Endothelial cell of umbilical vein (primary cell): ENCODE data around the gene PCDHA4. TPM values are rescaled to one million over a fixed set of nuclear protein-coding genes. Genes with fewer than 3 reads are reported as not detected.

ENCODE experiments used
- BruUV-seq: library from RNA; stranded (reverse); fragments of 400-500 nt; replicated peaks from 2 replicates; lab custom pipeline; 2021; lab: Mats Ljungman, UMichigan
- CTCF ChIA-PET: fragments of 300-600, 350-600 bp; sonication (Branson Sonifier 250); formaldehyde crosslinking; loops from one replicate; lab custom pipeline; 2021; ENCODE audit warnings: antibody characterized with exemption, inconsistent platforms; lab: Charles Lee
- POLR2A ChIA-PET: fragments of 300-600, 350-600 bp; sonication (Branson Sonifier 250); formaldehyde crosslinking; loops from one replicate; lab custom pipeline; 2021; ENCODE audit warnings: antibody characterized with exemption, inconsistent platforms; lab: Charles Lee
- DNase-seq: peaks from one replicate; pipeline ENCODE4 v3.0.0-alpha.2; 2011; ENCODE audit warnings: low read depth, low spot score
- FAIRE-seq: peaks from 2 replicates; lab custom pipeline; 2011; peaks lifted over from hg19 to GRCh38; lab: Jason Lieb, UNC
- H2AFZ ChIP-seq: 2 replicates; pipeline ENCODE4 v1.6.0; 2012; ENCODE audit warnings: low read depth, low read length, control low read depth, inconsistent platforms
- H3K27ac ChIP-seq: 2 replicates; pipeline ENCODE4 v1.5.1; 2011; ENCODE audit warnings: low read depth, mild to moderate bottlenecking, control low read depth, low read length, moderate library complexity; ENCODE audit not compliant: insufficient read depth
- H3K27me3 ChIP-seq, 2 experiments: 2 replicates each; pipeline versions ENCODE4 v1.6.0 to v1.6.1; 2011; ENCODE audit warnings: low read length in 2 of 2, mixed read lengths in 1 of 2; ENCODE audit not compliant: control insufficient read depth in 2 of 2, insufficient read depth in 2 of 2
- H3K36me3 ChIP-seq, 2 experiments: 2 replicates in 1 of 2; 3 replicates in 1 of 2; pipeline ENCODE4 v1.5.1; 2011; ENCODE audit warnings: low read length in 2 of 2, mild to moderate bottlenecking in 1 of 2, moderate library complexity in 1 of 2; ENCODE audit not compliant: control insufficient read depth in 2 of 2, insufficient read depth in 2 of 2; ENCODE audit errors: extremely low read depth in 1 of 2
- H3K4me1 ChIP-seq: 3 replicates; pipeline ENCODE4 v1.5.1; 2011; ENCODE audit warnings: mild to moderate bottlenecking, low read length; ENCODE audit not compliant: control insufficient read depth, insufficient read depth; ENCODE audit errors: extremely low read depth
- H3K4me2 ChIP-seq: 2 replicates; pipeline ENCODE4 v1.6.1; 2011; ENCODE audit warnings: low read length, control low read depth, mixed read lengths; ENCODE audit not compliant: insufficient read depth
- H3K4me3 ChIP-seq, 3 experiments: fragments of 200-600 bp in 1 of 3; sonication (generic), shearing (Covaris generic) in 1 of 3; replicated peaks in 1 of 3; 2 replicates each; pipeline ENCODE4 v1.5.1; 2011 to 2016; ENCODE audit warnings: control low read depth in 3 of 3, low read length in 3 of 3, mild to moderate bottlenecking in 2 of 3, inconsistent platforms in 1 of 3, low read depth in 1 of 3, moderate library complexity in 1 of 3; ENCODE audit not compliant: insufficient read depth in 1 of 3
- H3K79me2 ChIP-seq: 2 replicates; pipeline ENCODE4 v1.6.0; 2012; ENCODE audit warnings: low read length, inconsistent platforms; ENCODE audit not compliant: control insufficient read depth, insufficient read depth
- H3K9ac ChIP-seq: replicated peaks from 2 replicates; pipeline ENCODE3; 2011; ENCODE audit warnings: low read length, control low read depth; ENCODE audit not compliant: insufficient read depth; ENCODE audit errors: extremely low read depth
- H3K9me1 ChIP-seq: replicated peaks from 3 replicates; pipeline ENCODE4 v1.6.0; 2011; ENCODE audit warnings: mild to moderate bottlenecking, low read length; ENCODE audit not compliant: control insufficient read depth, insufficient read depth; ENCODE audit errors: extremely low read depth
- H3K9me3 ChIP-seq: replicated peaks from 2 replicates; pipeline ENCODE4 v1.5.1; 2012; ENCODE audit warnings: low read length, inconsistent platforms; ENCODE audit not compliant: control insufficient read depth, insufficient read depth
- H4K20me1 ChIP-seq: replicated peaks from 2 replicates; pipeline ENCODE3; 2011; ENCODE audit warnings: mild to moderate bottlenecking, low read length; ENCODE audit not compliant: control insufficient read depth, insufficient read depth; ENCODE audit errors: extremely low read depth
- FOS ChIP-seq: IDR thresholded peaks from 2 replicates; pipeline ENCODE4 v1.6.1; 2011; ENCODE audit warnings: mild to moderate bottlenecking, low read length, moderate library complexity, borderline replicate concordance; ENCODE audit not compliant: insufficient read depth
- GATA2 ChIP-seq: IDR thresholded peaks from 2 replicates; pipeline ENCODE4 v1.7.0; 2011; ENCODE audit warnings: low read depth, mild to moderate bottlenecking, moderate library complexity, mixed read lengths, low read length; ENCODE audit not compliant: insufficient read length, insufficient read depth
- JUN ChIP-seq: IDR thresholded peaks from 2 replicates; pipeline ENCODE4 v1.6.1; 2011; ENCODE audit warnings: borderline replicate concordance, low read depth; ENCODE audit not compliant: insufficient read length, insufficient read depth
- MYC ChIP-seq: IDR thresholded peaks from one replicate; pipeline ENCODE4 v1.6.1; 2011; ENCODE audit warnings: mild to moderate bottlenecking, low read depth, low read length
- dilution Hi-C: fragments of 300-500 bp; cut with MboI; formaldehyde crosslinking; loops from one replicate; pipeline ENCODE4 v1.15.0; 2019; ENCODE audit warnings: low sequenced_read_pairs; ENCODE audit not compliant: extremely low pct_ligation_motif_present
- intact Hi-C: fragments of 100-400 bp; cut with micrococcal nuclease; formaldehyde crosslinking; loops from one replicate; pipeline ENCODE4 v1.10.0; 2022
- polyA plus RNA-seq, 4 experiments: library from polyadenylated mRNA; depleted of rRNA in 3 of 4; stranded (reverse) in 3 of 4; unstranded in 1 of 4; fragments of >200 nt; gene quantifications; 2 replicates each; pipeline versions ENCODE4 v1.2.1 to v1.2.3, GENCODE V29; 2011 to 2012; ENCODE audit warnings: missing spikeins in 1 of 4
- total RNA-seq: library from RNA; stranded (reverse); gene quantifications from 2 replicates; pipeline ENCODE4 v1.2.3, GENCODE V29; 2021
- TF ChIP-seq, protein P1 (sequence below), 2 donors: IDR thresholded peaks; 1 replicate in 1 of 2; 2 replicates in 1 of 2; pipeline ENCODE4 v1.5.1; 2011; ENCODE audit warnings: low read length in 2 of 2, mild to moderate bottlenecking in 2 of 2, moderate library complexity in 2 of 2, control low read depth in 1 of 2, inconsistent platforms in 1 of 2, low read depth in 1 of 2; ENCODE audit not compliant: insufficient read depth in 1 of 2; ENCODE audit errors: extremely low read depth in 1 of 2

Gene PCDHA4
- total and polyA plus RNA-seq, 2 donors (not counting 3 experiments of a cell fraction or from before 2014, with no cell fraction given): 0.04 to 0.26 TPM

DNA sequence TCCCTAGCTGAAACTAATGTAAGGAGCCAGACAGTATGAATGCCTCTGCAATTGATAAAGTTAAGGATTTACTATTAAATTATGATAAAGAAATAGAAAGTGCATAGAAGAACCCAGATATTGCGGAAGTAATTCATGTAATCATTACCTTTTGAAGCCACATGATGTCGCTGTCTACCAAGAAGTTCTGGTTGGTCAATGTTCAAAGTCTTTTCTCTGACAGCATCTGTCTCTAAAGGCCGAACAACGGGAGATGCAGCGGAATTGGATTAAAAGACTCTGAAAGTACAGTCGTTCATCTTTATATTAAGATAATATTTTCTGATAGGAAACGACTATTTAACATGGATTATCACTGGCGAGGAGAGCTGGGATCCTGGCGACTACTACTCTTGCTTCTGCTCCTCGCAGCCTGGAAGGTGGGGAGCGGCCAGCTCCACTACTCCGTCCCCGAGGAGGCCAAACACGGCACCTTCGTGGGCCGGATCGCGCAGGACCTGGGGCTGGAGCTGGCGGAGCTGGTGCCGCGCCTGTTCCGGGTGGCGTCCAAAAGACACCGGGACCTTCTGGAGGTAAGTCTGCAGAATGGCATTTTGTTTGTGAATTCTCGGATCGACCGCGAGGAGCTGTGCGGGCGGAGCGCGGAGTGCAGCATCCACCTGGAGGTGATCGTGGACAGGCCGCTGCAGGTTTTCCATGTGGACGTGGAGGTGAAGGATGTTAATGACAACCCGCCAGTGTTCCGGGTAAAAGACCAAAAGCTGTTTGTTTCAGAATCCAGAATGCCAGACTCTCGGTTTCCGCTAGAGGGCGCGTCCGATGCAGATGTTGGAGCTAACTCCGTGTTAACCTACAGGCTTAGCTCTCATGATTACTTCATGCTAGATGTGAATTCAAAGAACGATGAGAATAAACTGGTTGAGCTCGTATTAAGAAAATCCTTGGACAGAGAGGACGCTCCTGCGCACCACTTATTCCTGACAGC, 34.4 kb downstream of the PCDHA4 start, which contains the start of gene PCDHA8:
Gene PCDHA8 (plus strand): TSS at position 210 of the 985 bp plus-strand sequence. CDS start 135 bp downstream, at position 345.
- no peak within 1 kb of the TSS for H2AFZ ChIP-seq
- H3K9me3 ChIP-seq: no peaks in the 10 kb centered on the region
- H3K9ac ChIP-seq: no peak within 1 kb of the TSS
- FAIRE-seq: no peak
- H3K27me3 ChIP-seq: no peaks in the 10 kb centered on the region
- intact Hi-C loops: loop anchor here (2.0 kb wide), 1 partner anchor 200 kb away; no protein-coding TSS in a partner anchor
- no peaks in the 10 kb centered on the region for H3K36me3 ChIP-seq
- H3K79me2 ChIP-seq: no peaks in the 10 kb centered on the region
- no peaks in the 10 kb centered on the region for H3K9me1 ChIP-seq
- ChIA-PET CTCF (interaction anchor here (0.7 to 1.1 kb wide), 3 partner anchors 28 to 726 kb away, joined by 3 to 9 read pairs (median 3); partner anchors contain the start of gene PCDHA11), POLR2A (no interaction called here)
- no peak for DNase-seq
- TF ChIP-seq, protein P1, sequence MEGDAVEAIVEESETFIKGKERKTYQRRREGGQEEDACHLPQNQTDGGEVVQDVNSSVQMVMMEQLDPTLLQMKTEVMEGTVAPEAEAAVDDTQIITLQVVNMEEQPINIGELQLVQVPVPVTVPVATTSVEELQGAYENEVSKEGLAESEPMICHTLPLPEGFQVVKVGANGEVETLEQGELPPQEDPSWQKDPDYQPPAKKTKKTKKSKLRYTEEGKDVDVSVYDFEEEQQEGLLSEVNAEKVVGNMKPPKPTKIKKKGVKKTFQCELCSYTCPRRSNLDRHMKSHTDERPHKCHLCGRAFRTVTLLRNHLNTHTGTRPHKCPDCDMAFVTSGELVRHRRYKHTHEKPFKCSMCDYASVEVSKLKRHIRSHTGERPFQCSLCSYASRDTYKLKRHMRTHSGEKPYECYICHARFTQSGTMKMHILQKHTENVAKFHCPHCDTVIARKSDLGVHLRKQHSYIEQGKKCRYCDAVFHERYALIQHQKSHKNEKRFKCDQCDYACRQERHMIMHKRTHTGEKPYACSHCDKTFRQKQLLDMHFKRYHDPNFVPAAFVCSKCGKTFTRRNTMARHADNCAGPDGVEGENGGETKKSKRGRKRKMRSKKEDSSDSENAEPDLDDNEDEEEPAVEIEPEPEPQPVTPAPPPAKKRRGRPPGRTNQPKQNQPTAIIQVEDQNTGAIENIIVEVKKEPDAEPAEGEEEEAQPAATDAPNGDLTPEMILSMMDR (IDR thresholded peaks at IDR 0.05; ENCODE audit: extremely low read depth in 1 of 2, insufficient read depth in 1 of 2, low read depth in 1 of 2, low read length in 2 of 2): peak; percentile 22 to 29
- TF ChIP-seq MYC (no peak), FOS (no peak), GATA2 (no peak), JUN (no peak)
- BruUV-seq: no TSS peak
- no peak within 1 kb of the TSS for H3K27ac ChIP-seq
- H4K20me1 ChIP-seq: no peaks in the 10 kb centered on the region
- H3K4me3 ChIP-seq: no peak within 1 kb of the TSS
- dilution Hi-C loops: no loop called here
- H3K4me1 ChIP-seq: no peaks in the 10 kb centered on the region
- no peak within 1 kb of the TSS for H3K4me2 ChIP-seq
